ENCODE data around the gene RSU1. TPM values are rescaled to one million over a fixed set of nuclear protein-coding genes. Genes with fewer than 3 reads are reported as not detected.
"Not testable (repeated sequence)": the region's sequence is repeated elsewhere in the genome, so short reads cannot be mapped to it uniquely, and the experiment has no call there.

RSU1 gene
- total RNA-seq, 2 experiments from 2014 or later = 38.4 to 62.8 TPM

DNA sequence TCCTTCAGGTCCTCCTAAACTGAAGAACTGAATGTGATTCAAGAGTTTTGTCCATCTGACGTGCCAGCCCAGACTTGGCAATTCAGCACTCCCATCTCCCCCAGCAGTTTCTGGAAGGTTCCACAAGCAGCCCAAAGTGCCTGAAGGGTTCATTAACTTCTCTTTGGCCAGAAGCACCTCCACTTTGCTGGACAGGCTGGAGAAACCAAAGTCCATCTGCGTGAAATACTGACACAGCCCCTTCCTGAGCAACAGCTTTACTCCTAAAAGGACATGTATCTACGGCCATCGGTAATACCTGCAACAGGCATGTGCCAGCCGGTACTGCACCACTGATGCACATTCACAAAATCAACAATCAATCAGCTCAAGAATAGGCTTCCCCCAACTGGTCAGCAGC lies 48.5 kb downstream of the RSU1 start:
- H3K36me3 Mint-ChIP-seq (ENCODE audit: low read depth) = no peaks in the 10 kb centered on the region
- no peaks in the 10 kb centered on the region for H3K27me3 Mint-ChIP-seq
- no peak overlapping the region for H3K4me3 Mint-ChIP-seq
- ATAC-seq (no peak), DNase-seq (no peak)
- ChIA-PET POLR2A (no interaction called here), CTCF (interaction anchor here (1.0 kb wide), 1 partner anchor 49 kb away, joined by 3 read pairs; the partner anchor contains the start of gene RSU1)
- no peaks in the 10 kb centered on the region for H3K9me3 Mint-ChIP-seq (ENCODE audit: low read depth)
- peaks cover 29% of the 10 kb centered on the region for H3K4me1 Mint-ChIP-seq
- intact Hi-C loops (cut with DNase I, micrococcal nuclease) = no loop called here
- no peak overlapping the region for H3K27ac Mint-ChIP-seq

DNA sequence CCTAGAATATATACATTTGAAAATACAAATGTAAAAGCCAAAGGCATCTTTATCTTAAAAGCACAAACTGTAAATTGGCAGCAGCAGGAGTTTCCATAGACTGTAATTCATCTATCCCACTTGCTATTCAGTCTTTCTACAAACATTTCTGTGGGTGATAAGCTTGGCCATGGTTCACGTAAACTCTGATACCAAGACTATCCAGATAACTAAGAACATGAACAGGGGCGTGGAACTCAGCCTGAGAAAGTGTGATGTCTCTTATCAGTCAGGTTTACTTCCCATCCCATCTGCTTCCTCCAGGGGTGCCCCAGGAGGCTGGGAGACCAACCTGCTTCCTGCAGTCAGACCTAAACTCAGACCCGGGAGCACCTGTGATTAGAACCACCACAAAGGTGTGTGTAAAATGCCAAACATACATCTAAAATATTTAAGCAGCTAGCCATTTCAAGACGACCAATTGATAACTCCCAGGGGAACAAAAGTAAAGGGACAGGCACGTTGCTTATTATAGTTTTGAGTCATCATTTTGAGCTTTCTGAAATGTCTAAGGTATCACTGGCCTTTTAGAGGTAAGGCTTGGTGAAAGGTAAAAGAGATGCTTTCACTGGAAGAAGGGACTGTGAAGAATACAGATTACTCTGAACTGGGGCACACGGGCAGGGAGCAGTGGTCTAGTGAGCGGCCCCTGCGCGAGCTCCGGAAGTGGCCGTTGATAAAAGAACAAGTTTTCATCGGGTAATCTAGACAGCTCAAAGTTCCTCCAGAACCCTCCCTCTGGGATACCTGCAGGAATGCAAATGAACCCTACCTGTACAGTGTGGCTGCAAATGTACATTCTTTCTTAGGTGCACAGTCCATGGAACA lies 51.5 kb downstream of the RSU1 start:
- intact Hi-C loops (cut with DNase I, micrococcal nuclease) = no loop called here
- H3K4me3 Mint-ChIP-seq = no peak overlapping the region
- ATAC-seq = peak; percentile 23

DNA sequence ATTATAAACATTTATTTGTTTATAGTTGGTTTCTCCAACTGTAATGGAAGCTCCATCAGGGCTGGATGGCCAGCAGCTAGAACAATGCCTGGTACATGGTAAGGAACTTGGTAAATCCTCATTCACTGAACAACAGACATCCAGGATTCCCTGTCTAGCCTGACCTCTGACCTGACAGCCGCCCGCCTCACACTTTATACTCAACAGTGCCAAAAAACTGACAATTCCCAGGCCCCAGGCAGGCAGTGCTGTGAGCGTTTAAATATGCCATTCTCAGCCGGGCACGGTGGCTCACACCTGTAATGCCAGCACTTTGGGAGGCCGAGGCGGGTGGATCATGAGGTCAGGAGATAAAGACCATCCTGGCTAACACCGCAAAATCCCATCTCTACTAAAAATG lies 55.9 kb downstream of the RSU1 start:
- H3K27ac Mint-ChIP-seq = no peak overlapping the region
- no peak for ATAC-seq
- H3K9me3 Mint-ChIP-seq (ENCODE audit: low read depth) = no peaks in the 10 kb centered on the region
- CTCF ChIA-PET = no interaction called here
- peaks cover 5% of the 10 kb centered on the region for H3K36me3 Mint-ChIP-seq (ENCODE audit: low read depth)
- H3K4me1 Mint-ChIP-seq = peaks cover 10% of the 10 kb centered on the region
- POLR2A ChIA-PET = interaction anchor here (0.6 kb wide), 1 partner anchor 382 kb away, joined by 3 read pairs; no protein-coding TSS in a partner anchor
- H3K4me3 Mint-ChIP-seq = no peak overlapping the region
- intact Hi-C loops (cut with DNase I, micrococcal nuclease) = no loop called here
- no peak for DNase-seq
- no peaks in the 10 kb centered on the region for H3K27me3 Mint-ChIP-seq

More for the DNA sequence above, 51.5 kb downstream of the RSU1 start:
- no peak for DNase-seq
- no peaks in the 10 kb centered on the region for H3K9me3 Mint-ChIP-seq (ENCODE audit: low read depth)
- peaks cover 18% of the 10 kb centered on the region for H3K4me1 Mint-ChIP-seq
- CTCF ChIA-PET = interaction anchor here (0.6 to 1.1 kb wide), 2 partner anchors 33 to 980 kb away, joined by 3 read pairs; no protein-coding TSS in a partner anchor
- peaks cover 2% of the 10 kb centered on the region for H3K36me3 Mint-ChIP-seq (ENCODE audit: low read depth)
- H3K27ac Mint-ChIP-seq = no peak overlapping the region
- POLR2A ChIA-PET = no interaction called here
- H3K27me3 Mint-ChIP-seq = no peaks in the 10 kb centered on the region

DNA sequence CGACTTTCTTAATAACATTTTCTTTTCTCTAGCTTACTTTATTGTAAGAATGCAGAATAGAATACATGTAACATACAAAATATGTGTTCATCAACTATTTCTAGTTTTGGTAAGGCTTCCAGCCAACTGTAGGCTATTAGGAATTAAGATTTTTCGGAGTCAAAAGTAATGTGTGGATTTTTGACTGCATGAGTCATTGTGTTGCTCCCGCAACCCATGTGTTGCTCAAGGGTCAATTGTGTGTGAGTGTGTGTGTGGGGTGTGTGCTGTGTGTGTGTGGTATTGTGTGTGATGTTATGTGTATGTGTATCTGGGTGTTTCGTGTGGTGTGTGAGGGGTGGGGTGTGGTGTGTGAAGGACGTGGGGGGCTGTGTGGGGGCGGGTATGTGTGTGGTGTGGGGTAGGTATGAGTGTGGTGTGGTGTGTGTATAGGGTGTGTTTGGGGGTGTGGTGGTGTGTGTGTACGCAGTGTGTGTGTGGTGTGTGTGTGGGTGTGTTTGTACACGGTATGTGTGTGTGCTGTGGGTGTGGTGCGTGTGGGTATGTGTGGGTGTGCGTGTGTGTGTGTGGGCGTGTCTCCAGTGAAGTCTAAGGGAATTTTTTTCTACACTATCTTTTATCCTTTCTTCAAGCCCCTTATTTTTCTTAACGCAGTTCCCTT lies 60.5 kb downstream of the RSU1 start:
- Mint-ChIP-seq H3K36me3 (ENCODE audit: low read depth) (peaks cover 10% of the 10 kb centered on the region), H3K27me3 (no peaks in the 10 kb centered on the region), H3K4me1 (no peaks in the 10 kb centered on the region), H3K9me3 (ENCODE audit: low read depth) (no peaks in the 10 kb centered on the region), H3K4me3 (no peak overlapping the region), H3K27ac (no peak overlapping the region)
- CTCF ChIA-PET = no interaction called here
- ATAC-seq (no peak), DNase-seq (no peak)
- POLR2A ChIA-PET = no interaction called here
- intact Hi-C loops (cut with DNase I, micrococcal nuclease) = no loop called here

DNA sequence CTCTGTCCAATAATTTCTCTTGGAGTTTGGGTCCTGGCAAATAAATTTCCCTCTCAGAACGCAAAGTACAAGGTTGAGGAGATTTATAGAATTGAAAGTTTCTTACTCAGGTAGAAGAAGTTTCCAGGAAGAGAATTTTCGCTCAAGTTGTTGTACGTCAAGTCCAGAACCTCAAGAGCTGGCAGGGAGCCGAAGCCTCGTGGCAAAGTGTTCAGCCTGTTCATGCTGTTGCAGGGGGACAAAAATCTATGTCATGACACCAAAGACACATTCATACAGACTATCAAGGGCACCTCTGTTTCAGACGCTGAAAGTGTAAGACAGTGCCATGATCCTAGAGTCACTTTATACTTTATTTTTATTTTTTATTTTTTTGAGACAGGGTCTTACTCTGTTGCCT lies 62.5 kb downstream of the RSU1 start:
- ChIA-PET POLR2A (no interaction called here), CTCF (no interaction called here)
- Mint-ChIP-seq H3K27me3 (no peaks in the 10 kb centered on the region), H3K27ac (no peak overlapping the region), H3K4me1 (no peaks in the 10 kb centered on the region), H3K4me3 (no peak overlapping the region), H3K9me3 (ENCODE audit: low read depth) (no peaks in the 10 kb centered on the region), H3K36me3 (ENCODE audit: low read depth) (peaks cover 16% of the 10 kb centered on the region)
- ATAC-seq = no peak
- intact Hi-C loops (cut with DNase I, micrococcal nuclease) = no loop called here
- no peak for DNase-seq

DNA sequence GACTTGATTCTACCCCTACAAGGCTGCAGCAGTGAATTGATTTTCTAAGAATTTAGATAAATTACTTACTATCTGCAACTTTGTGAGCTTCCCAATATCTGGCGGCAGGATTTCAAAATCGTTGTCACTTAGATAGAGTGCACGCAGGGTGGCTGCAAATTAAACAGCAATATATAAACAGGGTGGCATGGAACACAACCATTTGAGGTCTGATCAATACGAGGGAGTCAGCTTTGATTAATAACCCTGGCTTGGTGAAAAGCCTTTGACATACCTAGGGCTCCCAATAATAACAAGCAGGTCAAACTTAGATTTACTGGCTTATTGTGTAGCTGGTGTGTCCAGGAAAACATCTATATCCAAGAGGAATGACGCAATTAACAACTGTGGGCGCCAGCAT lies 64.4 kb downstream of the RSU1 start:
- CTCF ChIA-PET = interaction anchor here (0.6 kb wide), 1 partner anchor 190 kb away, joined by 3 read pairs; no protein-coding TSS in a partner anchor

DNA sequence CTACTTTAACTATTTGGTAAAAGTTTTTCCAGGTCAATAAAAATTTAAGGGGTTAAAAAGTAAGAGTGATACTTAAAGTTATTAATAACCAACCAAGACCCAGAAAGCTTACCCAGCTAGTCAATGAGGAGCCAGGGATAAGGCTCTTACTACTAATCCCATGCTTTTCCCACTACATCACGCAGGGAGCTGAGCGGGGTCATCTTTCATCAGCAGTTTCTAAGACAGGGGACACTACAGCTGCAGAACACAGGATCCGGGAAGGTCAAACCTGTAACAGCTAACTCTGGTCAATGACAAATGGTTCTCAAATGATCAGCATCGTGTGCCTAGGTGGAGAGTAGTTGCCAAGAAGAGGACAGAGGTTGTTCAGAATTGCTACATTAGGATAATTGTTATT lies 65.1 kb downstream of the RSU1 start:
- ChIA-PET CTCF (no interaction called here), POLR2A (no interaction called here)
- intact Hi-C loops (cut with DNase I, micrococcal nuclease) = no loop called here
- ATAC-seq (no peak), DNase-seq (no peak)
- Mint-ChIP-seq H3K9me3 (ENCODE audit: low read depth) (no peaks in the 10 kb centered on the region), H3K27me3 (no peaks in the 10 kb centered on the region), H3K36me3 (ENCODE audit: low read depth) (peaks cover 23% of the 10 kb centered on the region), H3K4me1 (no peaks in the 10 kb centered on the region), H3K27ac (no peak overlapping the region), H3K4me3 (no peak overlapping the region)

More for the DNA sequence above, 64.4 kb downstream of the RSU1 start:
- H3K36me3 Mint-ChIP-seq (ENCODE audit: low read depth) = peaks cover 19% of the 10 kb centered on the region
- POLR2A ChIA-PET; DNase-seq; H3K27ac Mint-ChIP-seq; H3K9me3 Mint-ChIP-seq (ENCODE audit: low read depth); H3K4me3 Mint-ChIP-seq; H3K4me1 Mint-ChIP-seq; H3K27me3 Mint-ChIP-seq; intact Hi-C loops (cut with DNase I, micrococcal nuclease); ATAC-seq: not testable (repeated sequence)

DNA sequence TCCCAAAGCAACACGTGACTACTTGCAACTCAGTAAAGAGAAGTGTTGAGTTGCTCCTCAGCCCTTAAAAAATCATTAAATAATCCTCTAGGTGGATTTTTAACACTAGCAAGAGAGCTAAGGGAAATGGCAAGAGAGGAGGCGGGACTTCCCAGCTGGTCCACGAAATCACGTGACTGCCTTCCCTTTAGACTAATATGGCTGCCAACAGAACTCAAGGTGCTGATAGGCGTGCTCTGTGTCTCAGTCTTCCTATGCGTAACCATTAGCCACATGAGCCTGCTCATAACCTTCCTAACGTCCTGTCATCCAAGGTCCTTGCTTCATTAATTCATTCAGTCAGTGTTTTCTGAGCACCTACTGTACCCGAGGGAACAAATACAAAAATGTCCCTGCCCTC lies 66.0 kb downstream of the RSU1 start:
- ChIA-PET POLR2A (no interaction called here), CTCF (no interaction called here)
- H3K36me3 Mint-ChIP-seq (ENCODE audit: low read depth) = peaks cover 26% of the 10 kb centered on the region

DNA sequence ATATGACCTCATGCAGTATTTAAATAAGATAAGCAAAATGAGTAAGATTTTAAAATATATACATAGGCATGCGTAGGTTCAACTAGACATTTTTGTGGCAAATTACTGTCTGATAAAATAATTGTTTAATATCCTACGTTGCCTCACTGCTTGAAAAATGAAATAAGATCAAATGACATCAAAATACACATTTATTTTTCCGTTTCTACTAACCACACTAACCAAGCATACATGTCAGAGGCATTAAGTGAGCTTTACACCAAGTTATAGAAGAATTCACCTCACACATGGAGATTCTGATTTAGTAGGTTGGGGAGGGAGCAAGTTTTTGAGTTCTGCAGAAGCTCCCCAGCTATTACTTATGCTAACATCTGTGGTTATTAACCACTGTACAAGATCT lies 66.8 kb downstream of the RSU1 start:
- Mint-ChIP-seq H3K4me1 (no peaks in the 10 kb centered on the region), H3K27ac (no peak overlapping the region), H3K36me3 (ENCODE audit: low read depth) (peaks cover 30% of the 10 kb centered on the region), H3K27me3 (no peaks in the 10 kb centered on the region), H3K4me3 (no peak overlapping the region), H3K9me3 (ENCODE audit: low read depth) (no peaks in the 10 kb centered on the region)
- DNase-seq (no peak), ATAC-seq (no peak)
- ChIA-PET CTCF (no interaction called here), POLR2A (no interaction called here)
- intact Hi-C loops (cut with DNase I, micrococcal nuclease) = no loop called here

More for the DNA sequence above, 66.0 kb downstream of the RSU1 start:
- intact Hi-C loops (cut with DNase I, micrococcal nuclease) = no loop called here
- Mint-ChIP-seq H3K27me3 (no peaks in the 10 kb centered on the region), H3K4me3 (no peak overlapping the region), H3K9me3 (ENCODE audit: low read depth) (no peaks in the 10 kb centered on the region), H3K27ac (no peak overlapping the region), H3K4me1 (no peaks in the 10 kb centered on the region)
- ATAC-seq = no peak
- DNase-seq = no peak

DNA sequence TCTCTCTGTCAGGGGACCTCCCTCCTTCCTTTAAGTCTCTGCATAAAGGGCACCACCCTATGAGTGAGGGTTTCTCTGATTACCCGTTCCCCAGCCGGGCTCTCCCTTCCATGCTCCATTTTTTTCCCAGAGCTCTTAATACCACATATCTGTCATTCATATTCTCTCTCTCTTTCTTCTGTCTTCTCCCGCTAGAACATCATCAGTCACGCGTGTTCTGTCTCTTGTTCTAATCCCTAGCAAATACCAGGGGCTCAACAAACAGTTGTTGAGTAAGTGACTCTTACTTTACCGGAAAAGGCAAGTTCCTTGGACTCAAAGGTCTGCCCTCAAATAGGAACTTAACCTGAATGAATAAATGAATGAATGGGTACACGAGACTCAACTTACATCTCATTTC lies 68.5 kb downstream of the RSU1 start:
- Mint-ChIP-seq H3K27me3 (no peaks in the 10 kb centered on the region), H3K27ac (no peak overlapping the region), H3K36me3 (ENCODE audit: low read depth) (peaks cover 35% of the 10 kb centered on the region), H3K4me3 (no peak overlapping the region), H3K4me1 (no peaks in the 10 kb centered on the region), H3K9me3 (ENCODE audit: low read depth) (no peaks in the 10 kb centered on the region)
- intact Hi-C loops (cut with DNase I, micrococcal nuclease) = no loop called here
- CTCF ChIA-PET = no interaction called here
- no peak for ATAC-seq
- no peak for DNase-seq
- POLR2A ChIA-PET = no interaction called here

DNA sequence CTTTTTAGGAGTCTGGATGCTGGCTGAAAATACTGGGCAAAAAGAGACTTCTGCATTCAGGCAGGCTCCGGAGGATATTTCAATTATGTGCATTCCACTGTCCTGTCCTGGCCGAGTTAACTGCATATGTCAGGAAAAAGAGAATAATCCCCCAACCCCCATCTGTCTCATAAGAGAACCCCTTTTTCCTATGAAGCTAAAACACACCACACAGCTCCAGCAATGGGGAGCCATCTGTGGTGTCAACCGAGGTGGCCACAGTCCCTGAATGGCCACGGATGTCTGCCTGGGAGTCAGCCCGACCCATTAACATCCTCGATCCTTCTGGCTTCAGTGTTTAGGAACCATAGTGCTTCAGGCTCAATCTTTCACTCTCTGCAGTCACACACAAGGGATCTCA lies 70.4 kb downstream of the RSU1 start:
- ChIA-PET CTCF (no interaction called here), POLR2A (no interaction called here)
- no peak overlapping the region for H3K4me3 Mint-ChIP-seq
- no peak for DNase-seq
- no peak for ATAC-seq
- no peak overlapping the region for H3K27ac Mint-ChIP-seq
- intact Hi-C loops (cut with DNase I, micrococcal nuclease) = no loop called here
- H3K9me3 Mint-ChIP-seq (ENCODE audit: low read depth) = no peaks in the 10 kb centered on the region
- H3K36me3 Mint-ChIP-seq (ENCODE audit: low read depth) = peaks cover 30% of the 10 kb centered on the region
- H3K4me1 Mint-ChIP-seq = no peaks in the 10 kb centered on the region
- no peaks in the 10 kb centered on the region for H3K27me3 Mint-ChIP-seq

DNA sequence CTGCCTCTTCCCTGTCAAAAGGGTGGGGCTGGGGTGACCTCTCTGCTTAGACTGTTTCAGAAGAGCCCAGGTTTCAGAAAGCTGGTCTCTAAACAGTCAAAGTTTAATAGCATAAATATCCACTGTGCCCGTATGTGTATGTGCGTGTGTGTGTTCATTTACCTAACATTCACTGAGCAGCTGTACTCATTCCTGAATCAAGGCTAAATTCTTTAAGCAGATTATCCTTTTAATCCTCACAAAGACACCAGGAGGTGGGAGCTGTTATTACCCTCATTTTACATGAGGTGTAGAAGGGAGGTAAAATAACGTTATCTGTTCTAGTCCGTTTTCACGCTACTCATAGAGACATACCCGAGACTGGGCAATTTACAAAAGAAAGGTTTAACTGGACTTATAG lies 72.2 kb downstream of the RSU1 start:
- H3K4me3 Mint-ChIP-seq = no peak overlapping the region
- no peak overlapping the region for H3K27ac Mint-ChIP-seq
- ChIA-PET CTCF (interaction anchor here (1.0 kb wide), 1 partner anchor 9 kb away, joined by 3 read pairs; no protein-coding TSS in a partner anchor), POLR2A (no interaction called here)
- H3K36me3 Mint-ChIP-seq (ENCODE audit: low read depth) = peaks cover 21% of the 10 kb centered on the region
- ATAC-seq = no peak
- DNase-seq = no peak
- H3K9me3 Mint-ChIP-seq (ENCODE audit: low read depth) = no peaks in the 10 kb centered on the region
- no peaks in the 10 kb centered on the region for H3K4me1 Mint-ChIP-seq
- no peaks in the 10 kb centered on the region for H3K27me3 Mint-ChIP-seq
- intact Hi-C loops (cut with DNase I, micrococcal nuclease) = no loop called here

Measured in activated CD4-positive, alpha-beta T cell treated with anti-CD3 and anti-CD28 coated beads for 36 hours (primary cell).